GM21360 (cell line): ENCODE data around the gene BIRC2.
"Not testable (repeated sequence)": the region's sequence is repeated elsewhere in the genome, so short reads cannot be mapped to it uniquely, and the experiment has no call there.

ENCODE experiments used
- ATAC-seq: cut with Tn5 transposase; IDR thresholded peaks from one replicate; pipeline ENCODE4 v1.9.1; 2021; ENCODE audit warnings: mild to moderate bottlenecking, moderate library complexity; ENCODE audit not compliant: unreplicated experiment

Gene BIRC2

DNA sequence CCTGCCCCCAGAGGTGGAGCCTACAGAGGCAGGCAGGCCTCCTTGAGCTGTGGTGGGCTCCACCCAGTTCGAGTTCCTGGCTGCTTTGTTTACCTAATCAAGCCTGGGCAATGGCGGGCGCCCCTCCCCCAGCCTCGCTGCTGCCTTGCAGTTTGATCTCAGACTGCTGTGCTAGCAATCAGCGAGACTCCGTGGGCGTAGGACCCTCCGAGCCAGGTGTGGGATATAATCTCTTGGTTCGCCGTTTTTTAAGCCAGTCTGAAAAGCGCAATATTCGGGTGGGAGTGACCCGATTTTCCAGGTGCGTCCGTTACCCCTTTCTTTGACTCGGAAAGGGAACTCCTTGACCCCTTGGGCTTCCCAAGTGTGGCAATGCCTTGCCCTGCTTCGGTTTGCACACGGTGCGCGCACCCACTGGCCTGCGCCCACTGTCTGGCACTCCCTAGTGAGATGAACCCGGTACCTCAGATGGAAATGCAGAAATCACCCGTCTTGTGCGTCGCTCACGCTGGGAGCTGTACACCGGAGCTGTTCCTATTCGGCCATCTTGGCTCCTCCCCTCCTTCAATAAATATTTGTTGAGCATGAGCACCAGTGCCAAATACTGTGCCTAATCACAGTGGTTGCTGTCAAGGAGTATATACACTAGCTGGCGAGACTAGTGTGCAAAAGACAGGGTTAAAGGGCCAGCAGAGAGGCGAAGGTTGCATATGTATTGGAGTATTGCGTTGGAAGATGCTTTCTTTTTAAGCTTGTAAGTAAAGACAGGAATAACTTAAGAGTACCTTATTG is 27.8 kb downstream of the BIRC2 start:
- not testable (repeated sequence) for ATAC-seq

DNA sequence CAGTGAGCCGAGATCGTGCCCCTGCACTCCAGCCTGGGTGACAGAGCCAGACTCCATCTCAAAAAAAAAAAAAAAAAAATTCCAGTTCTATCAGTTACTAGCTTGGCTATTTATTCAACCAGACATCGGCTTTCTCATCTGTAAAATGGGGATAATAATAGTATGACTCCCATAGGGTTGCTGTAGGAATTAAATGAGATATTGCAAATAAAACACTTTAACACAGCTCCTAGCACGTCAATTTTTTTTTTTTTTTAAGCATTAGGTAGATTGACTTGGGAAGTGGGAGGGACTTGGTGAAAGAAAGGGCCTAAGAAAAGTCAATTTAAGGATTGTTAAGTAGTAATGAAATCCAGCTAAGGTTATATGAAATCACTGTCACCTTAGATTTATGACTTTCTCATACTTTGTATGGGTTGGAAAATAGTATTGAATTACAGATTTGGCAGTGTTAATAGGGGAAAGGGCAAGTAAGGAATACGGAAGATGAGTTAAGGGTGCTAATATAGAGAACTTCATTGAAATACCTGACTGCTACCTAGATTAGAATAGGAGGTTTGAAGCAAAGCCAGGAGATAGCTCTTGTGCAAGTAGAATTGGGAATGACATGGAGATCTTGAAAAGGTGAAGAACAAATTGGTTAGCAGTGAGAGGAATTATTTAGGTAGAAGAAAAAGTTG is 28.8 kb downstream of the BIRC2 start:
- no peak for ATAC-seq

DNA sequence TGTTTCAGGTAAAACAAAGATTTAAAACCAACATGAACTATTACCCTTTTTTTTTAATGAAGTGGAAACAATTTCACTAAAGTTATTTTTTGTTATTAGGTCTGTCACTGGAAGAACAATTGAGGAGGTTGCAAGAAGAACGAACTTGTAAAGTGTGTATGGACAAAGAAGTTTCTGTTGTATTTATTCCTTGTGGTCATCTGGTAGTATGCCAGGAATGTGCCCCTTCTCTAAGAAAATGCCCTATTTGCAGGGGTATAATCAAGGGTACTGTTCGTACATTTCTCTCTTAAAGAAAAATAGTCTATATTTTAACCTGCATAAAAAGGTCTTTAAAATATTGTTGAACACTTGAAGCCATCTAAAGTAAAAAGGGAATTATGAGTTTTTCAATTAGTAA is 30.9 kb downstream of the BIRC2 start:
- no peak for ATAC-seq

DNA sequence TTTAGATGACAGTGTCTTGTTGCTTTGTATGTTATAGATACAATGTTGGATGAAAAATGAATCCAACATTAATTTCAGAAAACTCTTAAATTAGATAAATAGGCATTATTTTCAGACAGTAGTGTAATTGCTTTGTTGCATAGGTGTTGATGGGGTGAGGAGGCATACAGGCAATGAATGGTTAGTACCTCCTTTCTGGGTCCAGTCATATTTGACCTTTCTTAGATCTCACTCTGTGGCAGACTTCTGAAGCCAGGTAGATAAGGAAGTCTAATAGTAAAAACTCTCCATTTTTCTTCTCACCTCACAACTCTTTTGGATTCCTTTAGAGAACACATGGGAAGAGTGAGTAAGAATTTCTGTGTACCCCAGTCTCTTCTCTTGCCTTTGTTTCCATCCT is 31.8 kb downstream of the BIRC2 start:
- ATAC-seq = no peak

DNA sequence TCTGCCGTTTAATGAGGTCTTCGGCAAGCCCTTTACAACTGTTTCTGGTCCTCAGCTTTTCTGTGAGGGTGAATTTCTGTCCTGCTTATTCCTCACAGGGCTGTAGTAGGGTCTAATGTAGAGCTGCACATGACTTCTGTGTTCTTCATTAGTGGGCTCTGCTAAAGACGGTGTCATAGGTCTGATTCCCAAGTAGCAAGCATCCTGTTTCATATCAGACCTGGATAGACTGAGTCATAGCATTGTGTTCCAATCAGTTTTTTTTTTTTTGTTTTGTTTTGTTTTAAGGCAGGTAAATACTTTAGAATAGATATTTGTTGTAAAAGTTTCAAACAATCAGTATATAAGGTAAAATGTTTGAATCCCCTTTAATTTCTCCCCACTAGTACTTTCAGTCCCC is 35.4 kb downstream of the BIRC2 start:
- no peak for ATAC-seq

DNA sequence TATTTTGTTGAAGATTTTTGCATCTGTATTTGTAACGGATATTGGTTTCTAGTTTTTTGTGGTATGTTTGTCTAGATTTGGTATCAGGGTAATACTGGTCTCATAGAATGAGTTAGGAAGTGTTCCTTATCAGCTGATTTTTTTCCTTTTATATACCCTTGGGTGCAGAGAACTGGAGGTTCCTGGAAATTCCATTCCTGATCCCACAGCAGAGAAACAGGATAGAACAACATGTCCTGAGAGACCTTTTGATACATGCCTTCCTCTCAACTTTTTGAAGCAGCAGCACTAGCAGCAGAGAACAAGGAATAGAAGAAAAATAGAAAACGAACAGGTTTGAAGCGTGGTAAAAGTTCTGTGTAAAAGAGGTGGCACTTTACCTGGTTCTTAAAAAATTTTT is 36.8 kb downstream of the BIRC2 start:
- ATAC-seq = no peak

DNA sequence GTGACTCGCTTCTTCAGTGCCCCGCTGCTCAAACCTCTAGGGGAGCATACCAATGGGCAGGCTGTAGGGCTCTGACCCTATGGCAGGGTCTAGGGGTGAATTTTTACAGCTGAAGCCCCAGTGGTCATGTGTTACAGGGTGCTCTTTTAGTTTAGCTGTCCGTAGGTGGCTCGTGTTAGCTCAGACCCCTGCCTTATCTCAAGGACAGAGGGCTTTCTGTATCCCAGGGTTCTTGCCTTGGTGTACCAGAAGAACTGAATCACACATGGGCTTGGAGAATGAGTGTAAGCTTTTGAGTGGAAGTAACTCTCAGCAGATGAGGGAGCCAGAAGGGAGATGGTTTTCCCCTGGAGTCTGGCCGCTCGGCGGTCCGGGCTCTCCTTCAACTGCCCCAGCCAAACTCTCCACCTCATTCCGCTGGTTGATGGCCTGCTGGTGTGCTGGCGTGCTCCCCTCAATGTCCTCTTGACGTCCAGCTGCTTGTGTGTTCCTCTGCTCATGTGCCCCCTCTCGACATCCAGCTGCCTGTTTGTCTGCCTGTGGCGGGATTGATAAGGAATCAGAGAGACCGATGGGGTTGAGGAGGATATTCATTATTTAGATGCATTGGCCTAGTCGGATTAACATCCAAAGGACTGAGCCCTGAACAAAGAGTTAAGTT is 37.5 kb downstream of the BIRC2 start:
- ATAC-seq = no peak

DNA sequence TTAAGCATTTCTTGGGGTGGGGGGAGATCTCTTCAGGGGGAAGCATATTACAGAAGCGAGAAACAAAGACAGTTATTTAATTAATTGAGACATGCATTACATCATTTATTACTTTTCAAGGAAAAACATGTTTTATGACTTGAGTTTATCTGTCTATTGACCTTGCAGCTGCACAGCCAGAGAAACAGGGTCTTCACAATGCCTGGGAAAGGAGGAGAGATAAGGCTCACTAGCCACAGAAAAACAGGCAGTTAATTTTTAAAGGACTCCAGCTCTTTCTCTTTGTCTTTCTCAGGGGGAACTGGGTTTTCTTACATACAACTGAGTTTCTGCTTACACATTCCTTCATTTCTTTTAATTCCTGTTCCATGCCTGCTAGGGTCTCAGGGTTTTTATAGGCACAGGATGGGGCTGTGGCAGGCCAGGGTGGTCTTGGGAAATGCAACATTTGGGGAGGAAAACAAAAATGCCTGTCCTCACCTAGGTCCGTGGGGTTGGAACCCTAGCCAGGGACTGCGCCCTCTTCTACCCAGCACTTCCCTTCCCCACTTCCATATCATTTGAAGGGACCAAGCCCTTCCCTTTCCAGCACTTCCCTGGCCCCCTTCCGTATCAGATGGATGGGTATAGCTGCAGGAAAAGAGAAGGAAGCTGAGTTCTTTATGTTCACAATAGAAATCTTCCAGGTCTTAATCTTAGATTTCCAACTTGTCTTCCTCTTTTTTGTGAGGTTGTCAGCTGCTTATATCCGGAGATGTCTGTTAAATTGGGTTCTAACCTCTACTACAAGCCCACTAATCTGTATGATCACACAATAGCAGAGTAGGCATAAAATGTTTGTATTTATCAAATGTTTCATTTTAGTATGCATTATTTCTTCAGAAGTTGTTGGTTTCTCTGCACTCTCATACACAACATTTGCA is 38.3 kb downstream of the BIRC2 start:
- ATAC-seq = no peak

DNA sequence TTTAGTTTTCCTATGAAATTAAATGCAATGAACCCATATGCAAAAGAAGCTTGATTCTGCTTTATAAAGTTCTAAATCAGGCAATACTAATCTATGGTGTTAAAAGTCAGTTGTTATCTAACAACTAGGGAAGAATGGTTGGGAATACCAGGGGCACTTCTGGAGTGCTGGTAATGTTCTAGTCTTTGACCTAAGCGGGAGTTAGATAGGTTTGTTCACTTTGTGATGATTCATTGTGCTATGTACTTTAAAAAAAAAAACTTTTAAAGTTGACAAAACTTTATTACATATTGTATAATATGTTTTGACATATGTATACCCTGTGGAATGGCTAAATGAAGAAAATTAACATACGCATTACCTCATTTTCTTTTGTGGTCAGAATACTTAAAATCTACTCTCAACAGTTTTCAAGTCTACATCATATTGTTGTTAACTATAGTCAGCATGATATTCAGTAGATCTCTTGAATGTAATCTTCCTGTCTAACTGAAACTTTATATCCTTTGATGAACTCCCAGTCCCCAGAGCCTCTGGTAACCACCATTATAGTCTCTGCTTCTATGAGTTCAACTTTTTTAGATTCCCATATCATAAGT is 39.2 kb downstream of the BIRC2 start:
- no peak for ATAC-seq

DNA sequence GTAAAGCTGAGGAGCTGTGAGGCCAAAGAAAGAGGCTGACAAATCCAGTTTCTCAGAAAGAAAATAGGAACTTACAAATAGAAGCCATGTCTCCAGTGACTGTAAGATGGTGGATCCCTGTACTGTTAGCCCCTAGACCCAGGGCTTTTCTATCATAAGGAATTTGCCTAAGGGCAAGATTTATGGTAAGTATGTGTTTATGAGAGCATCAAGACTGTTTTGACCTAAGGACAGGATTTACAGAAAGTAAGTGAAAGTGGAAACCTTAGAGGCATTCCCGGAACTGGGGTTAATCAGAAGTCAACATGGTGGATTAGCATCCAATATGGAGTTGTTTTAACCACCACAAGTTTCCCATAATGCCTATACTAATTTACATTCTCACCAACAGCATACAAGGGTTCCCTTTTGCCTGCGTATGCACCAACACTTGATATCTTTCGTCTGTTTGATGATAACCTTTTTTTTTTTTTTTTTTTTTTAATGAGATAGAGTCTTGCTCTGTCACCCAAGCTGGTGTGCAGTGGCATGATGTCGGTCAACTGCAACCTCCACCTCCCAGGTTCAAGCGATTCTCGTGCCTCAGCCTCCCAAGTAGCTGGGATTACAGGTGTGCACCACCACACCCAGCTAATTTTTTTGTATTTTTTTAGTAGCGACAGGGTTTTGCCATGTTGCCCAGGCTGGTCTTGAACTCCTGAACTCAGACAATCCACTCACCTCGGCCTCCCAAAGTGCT is 40.2 kb downstream of the BIRC2 start:
- ATAC-seq = no peak

DNA sequence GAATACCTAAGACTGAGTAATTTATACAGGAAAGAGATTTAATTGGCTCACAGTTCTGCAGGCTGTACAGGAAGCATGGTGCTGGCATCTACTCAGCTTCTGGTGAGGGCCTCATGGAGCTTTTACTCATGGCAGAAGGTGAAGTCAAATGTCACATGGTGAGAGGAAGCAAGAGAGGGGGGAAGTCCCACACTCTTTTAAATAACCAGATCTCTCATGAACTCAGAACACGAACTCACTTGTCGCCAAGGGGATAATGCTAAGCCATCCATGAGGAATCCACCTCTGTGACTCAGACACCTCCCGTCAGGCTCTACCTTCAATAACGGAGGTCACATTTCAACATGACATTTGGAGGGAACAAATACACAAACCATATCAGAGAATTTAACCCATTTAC is 42.2 kb downstream of the BIRC2 start:
- no peak for ATAC-seq

DNA sequence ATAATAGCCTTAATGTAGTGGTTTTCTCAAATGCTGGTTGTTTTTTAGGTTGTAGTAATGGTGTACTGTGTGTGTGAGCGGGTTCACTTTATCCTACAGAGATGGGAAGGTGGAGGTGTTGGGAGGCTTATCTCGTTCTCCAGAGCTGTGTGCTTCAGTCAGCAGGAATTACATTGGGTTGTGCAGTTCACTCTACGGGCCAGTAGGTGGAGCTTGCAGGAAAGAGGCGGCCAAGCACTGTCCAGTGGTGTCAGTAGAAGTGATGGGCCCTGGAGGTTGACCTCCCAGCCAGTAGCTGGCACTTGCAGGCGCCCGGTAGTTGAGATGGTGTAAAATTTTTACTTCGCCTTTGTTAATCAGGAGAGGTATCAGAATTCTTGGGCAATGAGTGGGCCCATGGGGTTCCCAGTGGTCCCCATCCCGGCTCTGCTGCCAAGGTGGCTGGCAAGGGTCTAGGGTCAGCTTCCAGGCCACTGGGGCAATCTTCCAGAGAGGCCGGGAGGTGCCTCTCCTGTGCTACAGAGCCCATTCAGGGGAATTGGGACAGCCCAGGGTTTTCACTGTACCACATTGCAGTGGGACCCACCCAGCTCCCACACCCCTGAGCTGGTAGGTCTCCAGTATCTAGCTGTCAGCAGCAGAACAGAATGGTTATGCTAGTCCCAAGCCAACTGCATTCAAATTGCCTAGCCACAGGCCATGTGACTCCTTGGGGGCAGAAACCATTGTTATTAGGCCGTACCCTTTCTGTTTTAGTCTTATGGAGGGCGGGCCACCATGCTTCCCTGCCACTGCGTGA is 43.9 kb downstream of the BIRC2 start:
- peak; percentile 80 for ATAC-seq

DNA sequence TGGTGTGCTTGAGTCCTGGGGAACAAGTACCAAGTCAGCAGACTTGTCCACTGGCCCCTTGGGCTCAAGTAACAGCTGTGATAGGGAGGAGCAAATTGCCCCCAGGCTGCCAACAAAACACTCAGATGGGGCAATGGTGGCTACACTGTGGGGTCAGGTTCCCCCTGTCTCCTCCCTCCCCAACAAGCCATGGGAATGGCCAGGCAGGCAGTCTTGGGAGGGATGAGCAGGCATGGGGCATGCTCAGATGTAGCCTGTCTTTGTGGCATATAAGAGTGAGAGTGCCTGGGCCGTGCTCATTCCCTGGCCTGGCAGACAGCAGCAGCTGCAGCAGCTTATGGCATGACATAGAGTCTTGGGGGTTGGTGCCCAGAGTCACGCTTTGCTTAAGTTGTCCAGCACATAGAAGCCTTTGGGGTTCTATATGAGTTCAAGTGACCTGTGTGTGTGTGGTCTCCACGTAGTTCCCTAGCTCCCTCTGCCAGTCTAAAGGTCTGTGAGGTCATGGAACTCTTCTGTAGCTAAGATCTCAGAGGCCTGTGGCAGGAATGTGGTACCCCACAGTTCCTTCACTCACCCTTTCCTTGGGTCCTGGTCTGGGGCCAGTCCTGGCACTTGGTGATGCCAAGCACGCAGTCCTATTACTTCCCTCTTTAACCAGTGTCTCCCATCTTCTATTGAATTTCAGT is 44.7 kb downstream of the BIRC2 start:
- no peak for ATAC-seq

DNA sequence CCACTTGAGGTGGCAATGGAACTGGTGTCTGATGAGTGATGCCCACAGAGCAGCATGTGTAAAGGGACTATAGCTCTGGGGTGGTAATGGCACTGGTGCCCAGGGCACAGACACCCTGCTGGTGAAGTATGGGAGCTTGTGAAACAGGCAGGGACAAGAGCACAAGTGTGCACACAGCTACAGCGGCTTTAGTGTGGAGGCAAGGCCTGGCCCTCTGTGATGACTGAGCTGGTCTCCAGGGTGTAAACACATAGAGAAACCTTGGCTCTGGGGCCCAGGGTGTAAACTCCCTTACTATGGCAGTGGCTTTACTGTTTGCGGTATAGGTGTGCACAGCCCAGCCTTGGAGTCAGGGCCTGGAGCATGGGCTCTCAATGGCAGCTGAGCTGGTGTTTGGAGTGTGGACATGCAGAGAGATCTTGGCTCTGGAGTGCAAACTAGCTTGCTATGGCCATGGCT is 46.3 kb downstream of the BIRC2 start:
- ATAC-seq = no peak

DNA sequence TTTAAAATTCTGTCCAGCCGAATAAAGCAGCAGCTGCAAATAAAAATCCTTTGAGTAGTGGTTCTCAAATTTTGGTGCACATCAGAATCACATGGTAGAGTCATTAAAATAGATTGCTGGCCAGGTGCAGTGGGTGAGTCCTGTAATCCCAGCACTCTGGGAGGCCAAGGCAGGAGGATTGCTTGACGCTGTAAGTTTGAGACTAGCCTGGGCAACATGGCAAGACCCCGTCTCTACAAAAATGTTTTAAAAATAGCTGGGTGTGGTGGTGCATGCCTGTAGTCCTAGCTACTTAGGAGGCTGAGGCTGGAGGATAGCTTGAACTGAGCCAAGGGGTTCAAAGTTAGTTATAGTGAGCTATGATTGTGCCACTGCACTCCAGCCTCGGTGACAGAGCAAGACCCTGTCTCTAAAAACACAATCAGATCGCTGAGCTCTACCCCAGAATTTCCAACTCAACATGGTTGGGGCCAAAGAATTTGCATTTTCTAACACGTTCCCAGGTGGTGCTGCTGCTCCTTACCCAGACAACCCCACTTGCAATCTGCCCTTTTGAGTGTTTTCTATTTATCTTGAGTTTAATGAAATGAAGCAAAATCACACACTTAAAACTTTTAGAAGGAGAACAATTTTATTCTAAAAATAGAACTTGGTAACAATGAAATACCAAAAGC is 48.8 kb downstream of the BIRC2 start:
- ATAC-seq = no peak

DNA sequence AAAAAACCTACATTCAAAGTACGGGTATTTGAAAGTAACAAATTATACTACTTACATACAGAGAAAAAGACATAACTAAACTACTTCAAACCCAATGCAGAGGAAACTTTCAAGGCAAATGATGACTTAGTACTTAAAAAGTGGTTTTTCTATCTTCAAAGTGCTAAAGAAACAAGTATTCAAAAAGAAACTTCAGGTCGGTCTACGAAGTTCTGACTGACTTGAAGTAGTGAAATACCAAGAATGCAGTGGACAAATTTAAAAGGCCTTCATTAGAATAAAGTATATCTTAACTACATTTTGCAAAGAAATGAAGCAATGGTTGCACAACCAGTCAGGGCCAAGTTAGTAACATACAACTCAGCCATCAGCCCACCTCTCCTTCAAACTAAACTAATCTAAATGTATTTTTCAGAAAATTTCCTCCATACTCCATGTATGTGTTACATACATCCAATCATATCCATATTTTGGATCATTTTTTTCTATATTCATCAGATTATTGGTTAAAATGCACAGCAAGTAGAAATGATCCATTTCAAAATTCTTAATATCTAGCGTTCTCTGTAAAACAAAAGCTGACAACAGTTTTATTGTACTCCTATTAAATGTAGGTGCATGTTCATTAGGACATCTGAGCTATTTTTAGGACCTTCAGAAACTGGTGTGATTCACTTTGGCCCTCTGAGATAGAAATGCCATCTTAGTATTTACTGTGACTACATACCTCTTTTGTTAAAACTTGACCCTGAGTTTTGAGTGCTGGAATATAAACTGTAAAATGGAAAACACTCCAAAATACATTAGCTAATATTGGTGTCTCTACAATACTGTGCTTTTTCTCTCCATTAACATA is 49.9 kb downstream of the BIRC2 start:
- ATAC-seq = no peak

DNA sequence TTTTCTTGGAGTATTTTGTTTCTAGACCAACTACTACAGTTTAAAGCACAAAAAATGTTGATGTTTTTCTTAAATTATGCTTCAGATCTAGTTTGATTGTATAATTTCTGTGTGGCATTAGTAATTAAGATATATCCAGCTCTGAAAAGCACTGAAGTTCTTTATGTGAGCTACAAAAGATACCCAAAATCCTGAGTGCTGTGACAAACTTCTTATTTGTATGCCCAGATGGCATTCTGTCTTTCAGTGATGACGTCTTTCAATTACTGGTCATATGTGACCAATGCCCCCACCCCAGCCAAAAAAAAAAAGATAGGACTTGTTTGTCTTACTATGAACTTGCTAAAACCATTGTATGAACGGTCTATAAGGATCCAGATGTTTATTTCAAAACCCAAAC is 51.3 kb downstream of the BIRC2 start:
- no peak for ATAC-seq
